Stimulated activated CD8-positive, alpha-beta memory T cell treated with anti-CD3 and anti-CD28 coated beads, Interleukin-12 subunit alpha, Interleukin-12 subunit beta, amount 100 ng/mL, for 24 hours (primary cell): ENCODE results near the gene NOL11.
"Not testable (repeated sequence)": the region's sequence is repeated elsewhere in the genome, so short reads cannot be mapped to it uniquely, and the experiment has no call there.

Experiments used
- DNase-seq: peaks from one replicate; pipeline ENCODE4 v3.0.0-alpha.2; 2020; ENCODE audit errors: extremely low read depth

NOL11 gene

GRCh38 chr17:67708378-67708777 is 9.4 kb upstream of the NOL11 start:
- DNase-seq, result no peak

GRCh38 chr17:67711916-67712315 is 5.8 kb upstream of the NOL11 start:
- no peak for DNase-seq

GRCh38 chr17:67712375-67712774 is 5.4 kb upstream of the NOL11 start:
- DNase-seq, result no peak

- DNase-seq, result no peak
Measured at GRCh38 chr17:67713169-67713568, 4.6 kb upstream of the NOL11 start.

GRCh38 chr17:67716405-67716798 is 1.3 kb upstream of the NOL11 start:
- DNase-seq, result no peak

- no peak for DNase-seq
Measured at GRCh38 chr17:67717192-67717623, 528 bp upstream of the NOL11 start.

- DNase-seq, result no peak
Measured at GRCh38 chr17:67718325-67718941, 697 bp downstream of the NOL11 start.

GRCh38 chr17:67725373-67725791 is 7.6 kb downstream of the NOL11 start:
- no peak for DNase-seq

GRCh38 chr17:67725807-67726206 is 8.1 kb downstream of the NOL11 start:
- no peak for DNase-seq

GRCh38 chr17:67727152-67728039 is 9.7 kb downstream of the NOL11 start:
- not testable (repeated sequence) for DNase-seq

GRCh38 chr17:67729903-67730302 is 12.2 kb downstream of the NOL11 start:
- no peak for DNase-seq

- no peak for DNase-seq
Measured at GRCh38 chr17:67730731-67731130, 13.0 kb downstream of the NOL11 start.

GRCh38 chr17:67733449-67733848 is 15.7 kb downstream of the NOL11 start:
- DNase-seq, result no peak

GRCh38 chr17:67737145-67737544 is 19.4 kb downstream of the NOL11 start:
- DNase-seq, result no peak

- DNase-seq, result no peak
Measured at GRCh38 chr17:67742025-67742424, 24.3 kb downstream of the NOL11 start.

GRCh38 chr17:67746704-67747571 is 29.2 kb downstream of the NOL11 start:
- no peak for DNase-seq

- no peak for DNase-seq
Measured at GRCh38 chr17:67747681-67748235, 30.0 kb downstream of the NOL11 start.

GRCh38 chr17:67750067-67750466 is 32.3 kb downstream of the NOL11 start:
- DNase-seq, result no peak

GRCh38 chr17:67751101-67752074 is 33.7 kb downstream of the NOL11 start:
- DNase-seq, result no peak

GRCh38 chr17:67752160-67752559 is 34.4 kb downstream of the NOL11 start:
- DNase-seq, result not testable (repeated sequence)

- no peak for DNase-seq
Measured at GRCh38 chr17:67753026-67753425, 35.3 kb downstream of the NOL11 start.
